ENCODE results near the gene ZIC4. TPM values are rescaled to one million over a fixed set of nuclear protein-coding genes. Genes with fewer than 3 reads are reported as not detected.

The ZIC4 gene
- polyA plus RNA-seq, 3 donors, result 0.06 TPM; not detected in 2

- no peak for DNase-seq (ENCODE audit: extremely low read depth in 1 of 11, low read depth in 9 of 11, low spot score in 4 of 11)
These were observed 2.1 kb upstream of the ZIC4 start for GRCh38 chr3:147408188-147409100.

- DNase-seq (ENCODE audit: extremely low read depth in 1 of 11, low read depth in 9 of 11, low spot score in 4 of 11), result no peak
These were observed 1.3 kb upstream of the ZIC4 start for GRCh38 chr3:147407498-147408187.

- no peak for DNase-seq (ENCODE audit: extremely low read depth in 1 of 11, low read depth in 9 of 11, low spot score in 4 of 11)
These were observed 763 bp upstream of the ZIC4 start for GRCh38 chr3:147407114-147407497.

- no peak for DNase-seq (ENCODE audit: extremely low read depth in 1 of 11, low read depth in 9 of 11, low spot score in 4 of 11)
These were observed 914 bp downstream of the ZIC4 start for GRCh38 chr3:147405231-147406027.

GRCh38 chr3:147404800-147405230, 1.5 kb downstream of the ZIC4 start:
- no peak for DNase-seq (ENCODE audit: extremely low read depth in 1 of 11, low read depth in 9 of 11, low spot score in 4 of 11)

- no peak for DNase-seq (ENCODE audit: extremely low read depth in 1 of 11, low read depth in 9 of 11, low spot score in 4 of 11)
These were observed 2.1 kb downstream of the ZIC4 start for GRCh38 chr3:147404000-147404799.

- DNase-seq (ENCODE audit: extremely low read depth in 1 of 11, low read depth in 9 of 11, low spot score in 4 of 11), result no peak
These were observed 2.8 kb downstream of the ZIC4 start for GRCh38 chr3:147403511-147403910.

GRCh38 chr3:147402159-147402558, 4.2 kb downstream of the ZIC4 start:
- DNase-seq (ENCODE audit: extremely low read depth in 1 of 11, low read depth in 9 of 11, low spot score in 4 of 11), result no peak

GRCh38 chr3:147401421-147401820, 4.9 kb downstream of the ZIC4 start:
- no peak for DNase-seq (ENCODE audit: extremely low read depth in 1 of 11, low read depth in 9 of 11, low spot score in 4 of 11)

GRCh38 chr3:147400999-147401398, 5.3 kb downstream of the ZIC4 start:
- no peak for DNase-seq (ENCODE audit: extremely low read depth in 1 of 11, low read depth in 9 of 11, low spot score in 4 of 11)

- no peak for DNase-seq (ENCODE audit: extremely low read depth in 1 of 11, low read depth in 9 of 11, low spot score in 4 of 11)
These were observed 6.2 kb downstream of the ZIC4 start for GRCh38 chr3:147400111-147400510.

- no peak for DNase-seq (ENCODE audit: extremely low read depth in 1 of 11, low read depth in 9 of 11, low spot score in 4 of 11)
These were observed 7.4 kb downstream of the ZIC4 start for GRCh38 chr3:147398813-147399534.

GRCh38 chr3:147397875-147398812, 8.2 kb downstream of the ZIC4 start:
- no peak for DNase-seq (ENCODE audit: extremely low read depth in 1 of 11, low read depth in 9 of 11, low spot score in 4 of 11)

- DNase-seq (ENCODE audit: extremely low read depth in 1 of 11, low read depth in 9 of 11, low spot score in 4 of 11), result no peak
These were observed 9.0 kb downstream of the ZIC4 start for GRCh38 chr3:147397155-147397874.

GRCh38 chr3:147396712-147397046, 9.7 kb downstream of the ZIC4 start:
- no peak for DNase-seq (ENCODE audit: extremely low read depth in 1 of 11, low read depth in 9 of 11, low spot score in 4 of 11)

GRCh38 chr3:147395899-147396711, 10.2 kb downstream of the ZIC4 start:
- no peak for DNase-seq (ENCODE audit: extremely low read depth in 1 of 11, low read depth in 9 of 11, low spot score in 4 of 11)
